Loucy (cell line): ENCODE results near the gene DOCK10.

ENCODE experiments used
- CTCF ChIP-seq: fragments of 200-600 bp; sonication (generic); conservative IDR thresholded peaks from 2 replicates; pipeline ENCODE4 v1.5.1; 2014; ENCODE audit warnings: mild to moderate bottlenecking, antibody characterized with exemption, low read length
- EZH2phosphoT487 ChIP-seq: fragments of 200-600 bp; IDR thresholded peaks from 2 replicates; pipeline ENCODE4 v1.6.1; 2018; ENCODE audit warnings: antibody characterized with exemption, mild to moderate bottlenecking, moderate library complexity, borderline replicate concordance

DNA sequence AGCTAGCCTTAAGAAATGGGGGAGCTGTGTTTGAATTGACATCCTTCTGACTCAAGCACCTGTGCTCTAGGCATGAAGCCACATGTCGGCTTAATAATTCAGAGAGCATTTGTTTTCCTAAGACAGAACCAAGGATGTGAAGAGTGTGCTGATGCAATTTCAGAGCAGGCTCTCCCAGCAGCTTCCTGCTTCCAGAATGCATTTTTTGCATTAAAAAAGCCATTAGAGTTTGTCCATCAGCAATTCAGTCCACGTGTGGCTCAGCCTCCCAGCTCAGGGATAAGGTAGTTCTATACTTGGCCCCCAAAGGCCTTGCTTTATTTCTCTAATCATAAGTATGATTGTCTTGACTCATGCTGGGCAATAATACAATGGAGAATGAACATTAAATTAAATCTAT, 37.7 kb downstream of the DOCK10 start:
- TF ChIP-seq CTCF, result no peak
- TF ChIP-seq EZH2phosphoT487, result no peak
